ELF-1 (cell line): ENCODE measurements around the gene PRSS50.

Experiments used
- DNase-seq: peaks from one replicate; pipeline ENCODE4 v3.0.0-alpha.2; 2016; ENCODE audit warnings: low read depth, low spot score

The PRSS50 gene

DNA sequence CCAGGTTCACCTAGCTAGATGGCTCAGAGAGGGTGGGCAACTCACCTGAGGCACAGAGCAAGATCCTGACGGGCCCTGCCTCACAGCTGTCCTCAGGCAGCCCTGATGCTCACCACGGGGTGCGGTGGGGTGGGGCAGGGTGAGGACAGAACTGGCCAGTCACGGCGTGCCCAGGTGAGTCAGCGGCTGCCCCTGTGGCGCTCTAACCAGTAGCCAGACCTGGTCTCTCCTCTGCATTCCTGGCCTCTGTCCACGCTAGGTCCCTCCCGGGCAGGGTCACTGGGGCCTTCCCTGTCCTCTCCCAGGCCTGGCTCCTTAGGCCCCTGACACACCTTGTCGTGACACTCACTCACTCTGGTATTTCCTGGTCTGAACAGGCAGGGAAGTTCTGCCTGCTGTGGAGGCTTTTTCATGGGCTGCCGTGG is 25.1 kb downstream of the PRSS50 start:
- peak; percentile 69 for DNase-seq

- peak; percentile 38 for DNase-seq
These were observed 26.9 kb downstream of the PRSS50 start for GRCh38 chr3:46690798-46691197.

- DNase-seq, result no peak
These were observed 32.2 kb downstream of the PRSS50 start for GRCh38 chr3:46685446-46685845.

DNA sequence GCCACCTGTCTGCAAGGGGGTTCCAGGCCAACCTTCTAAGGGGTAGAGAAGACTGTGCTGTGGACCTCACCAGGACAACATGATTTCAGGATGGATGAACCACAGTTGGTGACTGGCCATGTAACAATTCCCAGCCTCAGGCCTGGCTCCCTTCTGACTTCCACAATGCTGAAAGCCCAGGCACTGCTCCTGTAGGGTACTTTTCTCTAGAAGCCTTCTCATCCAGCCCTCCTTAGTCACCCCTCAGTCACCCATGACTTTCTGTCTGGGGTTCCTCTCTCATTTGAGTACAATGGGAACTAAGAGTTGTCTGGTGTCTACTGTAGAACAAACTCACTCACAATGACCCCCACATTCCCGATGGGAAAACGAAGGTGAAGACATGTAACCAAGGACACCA is 32.8 kb downstream of the PRSS50 start:
- no peak for DNase-seq

- DNase-seq, result no peak
These were observed 34.7 kb downstream of the PRSS50 start for GRCh38 chr3:46682974-46683373.

- no peak for DNase-seq
These were observed 35.7 kb downstream of the PRSS50 start for GRCh38 chr3:46681856-46682540.

DNA sequence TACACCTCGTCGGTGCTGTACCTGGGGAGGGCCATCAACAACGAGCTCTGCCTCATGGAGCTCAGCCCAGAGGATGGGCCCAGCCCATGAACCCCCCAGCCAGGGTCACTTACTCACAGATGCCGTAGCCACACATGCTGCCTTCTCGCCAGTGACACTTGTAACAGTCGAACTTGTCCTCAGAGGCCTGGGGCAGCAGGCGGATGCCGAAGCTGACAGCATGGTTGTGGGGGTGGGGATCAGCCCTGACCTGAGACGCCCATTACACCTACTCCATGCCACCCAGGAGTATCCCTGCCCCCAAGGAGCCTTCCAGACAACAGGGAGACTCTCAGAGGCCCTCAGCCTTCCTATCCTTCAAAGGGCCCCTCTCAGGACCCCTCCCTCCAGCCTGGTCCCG is 36.3 kb downstream of the PRSS50 start:
- DNase-seq, result no peak

DNA sequence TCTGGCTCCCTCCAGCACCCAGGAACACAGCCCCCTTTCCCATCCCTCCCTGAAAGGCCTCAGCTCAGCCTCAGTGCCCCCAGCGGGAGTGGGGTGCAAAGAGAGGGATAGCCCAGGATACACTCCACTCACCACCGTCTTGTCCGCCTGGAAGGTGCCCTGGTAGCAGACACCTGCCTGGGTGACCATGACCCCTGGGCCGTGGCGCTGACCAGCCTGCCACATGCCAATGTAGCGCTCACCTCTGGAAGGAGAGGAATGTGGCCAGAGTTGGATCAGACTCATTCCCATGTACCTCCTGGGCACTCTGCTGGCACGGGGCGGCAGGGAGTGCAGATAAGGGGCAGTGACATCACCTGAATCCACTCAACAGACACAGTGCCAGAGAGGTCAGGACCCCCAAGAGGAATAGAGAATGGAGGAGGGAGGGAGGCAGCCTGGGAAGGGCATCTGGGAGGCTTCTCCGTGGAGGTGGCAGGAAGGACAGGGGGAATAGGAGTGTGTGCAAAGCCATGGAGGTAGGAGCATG is 37.3 kb downstream of the PRSS50 start:
- no peak for DNase-seq

DNA sequence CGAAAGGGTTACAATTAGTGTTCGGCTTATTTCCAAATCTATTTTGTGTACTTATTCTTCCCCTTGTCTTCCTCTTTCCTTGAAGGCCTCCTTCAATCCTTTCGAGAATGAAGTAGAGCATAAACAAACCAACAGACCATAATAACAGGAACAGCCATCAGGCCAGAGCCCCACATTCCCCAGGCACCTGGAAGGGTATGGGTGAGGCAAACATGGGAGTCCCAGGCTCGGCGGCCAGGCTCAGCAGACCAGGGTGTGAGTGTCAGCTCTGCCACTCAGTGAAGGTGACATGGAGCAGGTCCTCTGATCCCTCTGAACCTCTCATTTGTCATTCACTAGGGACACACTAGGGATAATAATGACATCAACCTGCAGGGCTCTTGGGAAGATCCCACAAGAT is 38.0 kb downstream of the PRSS50 start:
- no peak for DNase-seq

DNA sequence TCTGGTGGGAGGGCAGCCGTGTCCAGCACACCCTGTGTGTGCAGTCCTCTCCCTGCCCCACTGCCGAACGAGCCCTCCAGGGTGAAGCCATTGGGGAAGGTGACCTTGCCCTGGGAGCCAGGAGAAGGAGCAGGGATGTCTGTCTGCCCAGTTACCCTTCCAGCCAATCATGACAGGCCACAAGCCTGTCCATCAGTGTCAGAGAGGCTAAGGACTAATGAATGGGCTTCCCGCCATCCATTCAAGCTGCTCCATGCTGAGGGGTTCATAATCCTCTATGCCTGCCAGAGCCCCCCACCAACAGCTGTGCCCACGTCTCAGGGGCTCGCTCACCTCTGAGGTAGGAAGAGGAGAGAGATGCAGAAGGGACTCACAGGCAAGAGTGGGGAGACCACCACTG is 39.4 kb downstream of the PRSS50 start:
- no peak for DNase-seq

DNA sequence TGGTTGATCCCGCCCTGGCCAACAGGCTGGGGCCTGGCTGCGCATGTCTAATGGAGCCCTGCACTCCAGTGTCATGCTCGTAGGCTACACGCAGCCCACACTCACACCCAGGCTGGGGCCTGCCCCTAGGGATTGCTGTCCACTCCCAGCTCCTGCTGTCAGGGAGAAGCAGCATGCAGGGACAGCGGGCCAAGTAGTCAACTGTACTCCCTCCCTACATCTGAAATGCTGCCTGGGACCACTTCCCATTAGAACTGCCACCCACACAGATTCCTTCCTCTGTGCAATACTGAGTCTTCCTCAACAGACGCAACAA is 40.3 kb downstream of the PRSS50 start:
- DNase-seq, result peak; percentile 27

DNA sequence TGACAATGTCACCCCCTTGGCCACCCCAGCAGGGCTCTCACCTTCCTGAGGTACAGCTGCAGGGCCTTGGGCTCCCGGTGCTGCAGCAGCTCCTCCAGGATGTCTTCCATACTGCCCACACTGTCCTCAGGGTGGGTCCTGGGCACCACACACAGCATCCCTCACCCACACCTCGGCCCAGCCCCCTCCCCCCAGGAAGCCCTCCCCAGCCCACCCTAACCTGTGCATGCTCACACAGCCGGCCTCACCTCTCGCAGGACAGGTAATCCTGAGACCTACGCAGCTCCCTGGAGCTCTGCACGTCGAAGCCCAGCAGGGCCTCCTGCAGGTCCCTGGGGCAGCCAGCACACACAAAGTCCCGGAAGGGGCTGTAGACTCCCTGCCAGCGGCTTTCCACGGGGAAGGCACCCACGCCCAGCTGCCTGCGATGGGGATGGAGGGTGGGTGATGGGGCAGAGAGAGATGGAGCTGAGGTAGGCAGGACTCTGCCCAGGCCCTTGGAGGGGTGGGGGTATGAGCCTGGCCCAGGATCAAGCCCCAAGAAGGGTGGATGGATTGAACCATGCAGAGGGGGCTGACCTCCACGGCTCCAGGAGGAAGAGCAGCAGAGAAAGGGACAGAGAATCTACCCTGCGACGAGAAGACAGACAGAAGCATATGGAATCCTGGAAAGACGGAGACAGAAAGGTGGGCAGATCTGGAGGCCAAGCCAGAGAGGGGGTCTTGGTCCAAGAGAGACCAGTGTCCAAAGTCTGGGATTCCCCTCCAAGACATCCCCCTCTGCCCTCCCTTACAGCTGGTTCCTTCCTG is 40.9 kb downstream of the PRSS50 start:
- no peak for DNase-seq

- no peak for DNase-seq
These were observed 41.7 kb downstream of the PRSS50 start for GRCh38 chr3:46675843-46676567.

- no peak for DNase-seq
These were observed 42.2 kb downstream of the PRSS50 start for GRCh38 chr3:46675426-46675825.

DNA sequence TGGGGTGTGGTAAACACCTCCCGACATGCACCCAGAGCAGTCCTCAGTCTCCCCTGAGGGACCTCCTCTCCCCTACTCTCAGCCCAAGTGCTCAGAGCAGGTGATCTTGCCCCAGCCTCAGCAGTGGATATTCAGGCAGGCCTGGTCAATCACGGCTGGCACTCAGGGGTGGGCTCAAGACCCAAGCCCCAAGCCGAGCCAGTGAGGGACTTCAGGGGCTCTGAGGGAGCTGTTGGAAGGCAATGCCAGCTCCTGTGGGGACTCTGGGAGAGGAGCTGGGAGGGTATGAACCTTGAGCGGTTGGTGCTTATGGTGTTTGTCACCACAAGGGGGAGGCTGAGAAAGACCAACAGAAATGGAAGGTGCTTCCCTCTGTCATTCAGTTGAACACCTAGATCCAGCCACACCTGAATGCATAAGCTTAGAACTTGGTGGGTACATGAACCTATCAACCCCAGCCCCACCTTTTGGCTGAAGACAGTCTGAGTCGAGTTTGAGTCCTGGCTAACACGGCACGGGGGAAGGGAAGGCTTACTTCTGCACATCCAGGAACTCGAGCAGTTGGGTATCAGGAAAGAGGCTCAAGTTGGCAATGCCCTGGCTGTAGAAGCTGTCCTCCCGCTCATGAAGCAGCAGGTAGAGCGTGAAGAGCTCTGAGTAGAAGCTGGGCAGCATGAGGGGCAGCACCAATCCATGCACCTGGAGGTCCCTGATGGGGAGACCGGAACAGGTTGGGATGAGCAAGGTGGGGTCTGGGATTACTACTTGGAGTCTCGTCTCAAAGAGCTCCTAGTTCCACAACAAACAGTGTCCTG is 43.4 kb downstream of the PRSS50 start:
- no peak for DNase-seq

DNA sequence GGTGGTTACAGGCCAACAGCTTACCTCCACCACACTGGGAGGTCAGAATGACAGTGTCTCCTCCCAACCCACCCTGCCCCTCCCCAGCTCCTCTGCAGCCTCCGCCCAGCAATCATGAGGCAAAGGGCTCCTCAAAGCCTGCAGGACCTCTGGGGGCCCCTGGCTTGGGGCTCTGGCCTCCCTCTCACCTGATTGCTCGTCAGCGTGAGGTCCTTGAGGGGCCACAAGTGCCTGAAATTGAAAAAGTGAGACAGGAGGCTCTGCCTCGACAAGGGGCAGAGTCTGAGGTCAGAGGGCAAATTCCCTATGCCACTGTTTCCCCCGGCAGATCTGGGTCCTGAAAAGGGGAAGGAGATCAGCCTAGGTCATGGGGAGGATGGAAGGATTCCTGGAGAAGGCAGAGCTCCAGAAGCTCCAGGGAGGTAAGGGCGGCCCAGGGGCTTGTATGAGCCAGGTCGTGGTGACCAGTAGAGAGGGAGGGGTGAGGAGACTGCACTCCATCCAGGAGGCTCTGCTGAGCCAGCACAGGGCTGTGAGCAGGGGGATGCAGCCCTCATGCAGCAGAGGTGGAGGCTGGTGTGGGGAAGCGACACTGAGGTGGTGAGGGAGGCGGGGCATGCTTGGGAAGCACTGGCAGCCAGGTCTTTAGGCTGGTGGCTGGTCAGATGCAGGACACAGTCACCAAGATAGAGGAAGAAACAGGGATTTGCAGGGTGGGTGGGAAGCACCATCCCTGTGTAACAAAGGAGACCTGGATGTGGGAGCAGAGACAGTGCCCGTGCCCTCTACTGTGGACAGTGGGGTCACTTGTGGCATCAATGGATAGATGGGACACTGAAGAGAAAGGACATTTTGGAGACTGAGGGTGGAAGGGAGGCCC is 44.3 kb downstream of the PRSS50 start:
- DNase-seq, result no peak

GRCh38 chr3:46672349-46672695 is 45.3 kb downstream of the PRSS50 start:
- no peak for DNase-seq

DNA sequence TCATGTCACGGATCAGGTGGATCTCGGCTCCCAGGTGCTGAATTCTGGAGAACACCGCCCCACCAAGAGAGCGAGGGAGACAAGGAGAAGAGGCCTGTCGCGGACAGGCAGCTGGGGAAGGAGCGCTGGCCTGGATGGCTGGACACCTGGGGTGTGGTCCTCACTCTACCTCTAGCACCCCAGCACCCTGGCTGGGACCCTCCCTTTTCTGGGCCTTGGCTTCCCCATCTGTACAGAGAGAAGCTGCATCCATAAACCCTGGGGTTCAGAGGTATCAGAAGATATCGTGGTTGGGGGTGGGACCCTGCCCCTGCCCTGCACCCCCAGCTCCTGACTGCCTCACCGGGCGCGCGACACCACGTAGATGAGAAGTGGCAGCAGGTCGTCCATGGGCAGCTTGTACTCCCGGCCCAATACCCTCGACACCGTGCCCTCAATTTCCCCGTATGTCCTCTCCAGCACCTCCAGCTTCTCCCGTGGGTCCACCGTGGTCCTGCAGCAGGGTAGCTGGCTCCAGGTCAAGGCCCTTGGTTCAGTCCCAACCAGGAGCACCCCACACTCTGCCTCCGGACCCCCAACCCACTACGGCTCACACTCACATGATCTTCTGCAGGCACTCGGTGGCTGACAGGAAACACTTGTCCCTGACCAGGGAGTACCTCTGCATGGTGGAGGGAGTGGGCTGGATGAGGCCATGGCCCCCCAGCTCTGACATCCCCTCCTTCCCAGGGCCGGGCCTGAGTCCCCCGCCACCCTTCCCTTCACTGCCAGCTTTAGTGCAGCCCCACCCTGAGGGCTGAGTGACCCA is 45.9 kb downstream of the PRSS50 start:
- DNase-seq, result no peak

- no peak for DNase-seq
These were observed 46.7 kb downstream of the PRSS50 start for GRCh38 chr3:46670891-46671427.
